Measurements from ENCODE around the gene ZNF831. TPM values are rescaled to one million over a fixed set of nuclear protein-coding genes. Genes with fewer than 3 reads are reported as not detected.

ZNF831 gene
- total RNA-seq, 1 experiment from 2014 or later = not detected

- CTCF ChIA-PET = no interaction called here
- BruUV-seq (replicated peaks) = no TSS peak
- H3K9me3 Mint-ChIP-seq (ENCODE audit: low read depth, unreplicated experiment) = no peaks in the 10 kb centered on the region
- no peaks in the 10 kb centered on the region for H3K4me1 Mint-ChIP-seq (ENCODE audit: low read depth, unreplicated experiment)
- no peaks in the 10 kb centered on the region for H3K36me3 Mint-ChIP-seq (ENCODE audit: insufficient read depth, unreplicated experiment)
- H3K27me3 Mint-ChIP-seq (ENCODE audit: unreplicated experiment) = peaks cover 99% of the 10 kb centered on the region
- H3K27ac Mint-ChIP-seq (ENCODE audit: unreplicated experiment) = no peak overlapping the region
- no peak for TF ChIP-seq CTCF (IDR thresholded peaks at IDR 0.05; ENCODE audit: unreplicated experiment)
- DNase-seq = no peak
- no peak overlapping the region for H3K4me3 Mint-ChIP-seq (ENCODE audit: low read depth, unreplicated experiment)
- intact Hi-C loops (cut with micrococcal nuclease; ENCODE audit: unreplicated experiment) = no loop called here
These were observed 142.5 kb downstream of the ZNF831 start for GRCh38 chr20:59305908-59306655.

- Mint-ChIP-seq H3K27ac (ENCODE audit: unreplicated experiment) (no peak overlapping the region), H3K4me1 (ENCODE audit: low read depth, unreplicated experiment) (no peaks in the 10 kb centered on the region), H3K27me3 (ENCODE audit: unreplicated experiment) (peaks cover 99% of the 10 kb centered on the region), H3K36me3 (ENCODE audit: insufficient read depth, unreplicated experiment) (no peaks in the 10 kb centered on the region), H3K9me3 (ENCODE audit: low read depth, unreplicated experiment) (no peaks in the 10 kb centered on the region), H3K4me3 (ENCODE audit: low read depth, unreplicated experiment) (no peak overlapping the region)
- no TSS peak for BruUV-seq (replicated peaks)
- intact Hi-C loops (cut with micrococcal nuclease; ENCODE audit: unreplicated experiment) = no loop called here
- no peak for TF ChIP-seq CTCF (IDR thresholded peaks at IDR 0.05; ENCODE audit: unreplicated experiment)
- DNase-seq = no peak
- CTCF ChIA-PET = no interaction called here
These were observed 143.6 kb downstream of the ZNF831 start for GRCh38 chr20:59307270-59307669.

Other genes starting within 250 kb of the ZNF831 start
- gene NELFCD, start 182.6 kb upstream of the ZNF831 start, total RNA-seq (2022) = 179 and 181 TPM in 2 replicates
- gene CTSZ, start 156.6 kb upstream of the ZNF831 start, total RNA-seq (2022) = 158 and 183 TPM in 2 replicates
- gene TUBB1, start 144.4 kb upstream of the ZNF831 start, total RNA-seq (2022) = not detected in 2 replicates
- gene ATP5F1E, start 131.5 kb upstream of the ZNF831 start, total RNA-seq (2022) = 108 and 116 TPM in 2 replicates
- 128 and 136 TPM in 2 replicates for gene PRELID3B, start 121.0 kb upstream of the ZNF831 start, total RNA-seq (2022)
- gene EDN3, start 136.8 kb downstream of the ZNF831 start, total RNA-seq (2022) = not detected in 2 replicates